ENCODE data around the gene SCAI. TPM values are rescaled to one million over a fixed set of nuclear protein-coding genes. Genes with fewer than 3 reads are reported as not detected.

SCAI gene
- polyA plus RNA-seq, 2 of the 4 experiments (the other 2 are of a cell fraction): 2.1 to 5.0 TPM

- TF ChIP-seq CTCF (IDR thresholded peaks at IDR 0.05) (no peak), FOXS1 (CRISPR knock-in tag; IDR thresholded peaks at IDR 0.05) (no peak), HDAC2 (IDR thresholded peaks at IDR 0.05) (no peak), KDM5A (IDR thresholded peaks at IDR 0.05) (no peak), FOSB (CRISPR knock-in tag; IDR thresholded peaks at IDR 0.05) (no peak)
These were observed 178.7 kb downstream of the SCAI start (continued) for GRCh38 chr9:124964604-124965003.

GRCh38 chr9:124964056-124964455, 179.3 kb downstream of the SCAI start:
- Histone ChIP-seq H3K4me1 (peaks cover 8% of the 10 kb centered on the region; the same call in 2 of the 3 replicates), H3K4me3 (no peak overlapping the region), H3K9me3 (no peaks in the 10 kb centered on the region), H3K4me2 (no peak overlapping the region), H3K27ac (no peak overlapping the region)
- ChIA-PET POLR2A (no interaction called here), CTCF (interaction anchor here (1.0 kb wide), 1 partner anchor 17 kb away, joined by 3 read pairs; no protein-coding TSS in a partner anchor)
- no peak for ATAC-seq
- 84% methylated on average over 2 of the region's 2 CpGs for WGBS (ENCODE audit: missing lambda C conversion rate)
- TF ChIP-seq USF2 (IDR thresholded peaks at IDR 0.05) (no peak), E2F6 (IDR thresholded peaks at IDR 0.05; ENCODE audit: borderline replicate concordance, low read depth) (no peak), MYC (IDR thresholded peaks at IDR 0.05; ENCODE audit: borderline replicate concordance, low read length) (no peak), SMC3 (IDR thresholded peaks at IDR 0.05) (no peak), NFE2L2 (conservative IDR thresholded peaks at IDR 0.05; ENCODE audit: low read length) (no peak), EHMT2 (IDR thresholded peaks at IDR 0.05; ENCODE audit: low read depth) (no peak), POLR2A (IDR thresholded peaks at IDR 0.05; ENCODE audit: low read length) (no peak), RNF2 (IDR thresholded peaks at IDR 0.05; ENCODE audit: borderline replicate concordance, low read depth) (no peak), HES2 (IDR thresholded peaks at IDR 0.05) (no peak), PBX3 (IDR thresholded peaks at IDR 0.05) (no peak), ZC3H11A (IDR thresholded peaks at IDR 0.05) (no peak), ATOH8 (CRISPR knock-in tag; IDR thresholded peaks at IDR 0.05; ENCODE audit: low read depth) (no peak), CEBPB (IDR thresholded peaks at IDR 0.05) (no peak), CBX2 (IDR thresholded peaks at IDR 0.05; ENCODE audit: borderline replicate concordance, low read depth) (no peak), ZSCAN20 (CRISPR knock-in tag; IDR thresholded peaks at IDR 0.05) (no peak), GATA3 (IDR thresholded peaks at IDR 0.05; ENCODE audit: borderline replicate concordance) (no peak), TP53 (CRISPR knock-in tag; IDR thresholded peaks at IDR 0.05) (no peak), FOXS1 (CRISPR knock-in tag; IDR thresholded peaks at IDR 0.05) (no peak), HMGXB4 (CRISPR knock-in tag; IDR thresholded peaks at IDR 0.05; ENCODE audit: borderline replicate concordance) (no peak), ZNF302 (CRISPR knock-in tag; IDR thresholded peaks at IDR 0.05) (no peak)
- no peak for FAIRE-seq
- no peak for DNase-seq (ENCODE audit: low read depth in 1 of 2, low spot score in 1 of 2)
